Activated naive CD4-positive, alpha-beta T cell treated with anti-CD3 and anti-CD28 coated beads, Interleukin-2, amount 50 U/mL, for 24 hours (primary cell): ENCODE results near the gene PARN.

Experiments
- H3K27ac Mint-ChIP-seq: one replicate; pipeline ENCODE4 v1.8.0; 2021; ENCODE audit warnings: mild to moderate bottlenecking, mixed read lengths
- H3K27me3 Mint-ChIP-seq: one replicate; pipeline ENCODE4 v1.8.0; 2021; ENCODE audit warnings: mixed read lengths
- H3K36me3 Mint-ChIP-seq: one replicate; pipeline ENCODE4 v1.8.0; 2021; ENCODE audit warnings: mixed read lengths
- H3K4me1 Mint-ChIP-seq: one replicate; pipeline ENCODE4 v1.8.0; 2021; ENCODE audit warnings: mixed read lengths
- H3K4me3 Mint-ChIP-seq: one replicate; pipeline ENCODE4 v1.8.0; 2021; ENCODE audit warnings: mild to moderate bottlenecking, mixed read lengths
- H3K9me3 Mint-ChIP-seq: one replicate; pipeline ENCODE4 v1.8.0; 2021; ENCODE audit warnings: mixed read lengths

The PARN gene

DNA sequence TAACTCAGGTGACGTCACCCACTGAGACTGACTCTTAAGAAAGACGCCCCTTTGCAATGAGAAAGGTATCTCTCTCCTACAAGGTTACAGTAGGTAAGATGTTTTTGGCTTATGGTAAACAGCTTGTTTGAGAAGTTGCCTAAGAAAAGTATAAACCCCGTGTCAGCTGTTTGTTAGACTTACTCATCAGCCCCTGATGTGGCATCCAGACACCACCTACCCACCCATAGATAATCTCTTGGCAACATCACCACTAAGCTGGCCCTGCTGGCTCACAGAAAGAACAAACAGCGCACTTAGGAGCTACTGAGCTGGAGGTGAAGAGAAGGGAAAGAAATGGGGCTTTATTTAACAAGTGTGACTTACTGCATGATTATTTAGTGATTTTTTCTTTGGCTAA, 121.0 kb downstream of the PARN start:
- Mint-ChIP-seq H3K4me1 (peaks cover 21% of the 10 kb centered on the region), H3K36me3 (peaks cover 2% of the 10 kb centered on the region), H3K4me3 (no peak overlapping the region), H3K27ac (no peak overlapping the region), H3K27me3 (no peaks in the 10 kb centered on the region), H3K9me3 (no peaks in the 10 kb centered on the region)

DNA sequence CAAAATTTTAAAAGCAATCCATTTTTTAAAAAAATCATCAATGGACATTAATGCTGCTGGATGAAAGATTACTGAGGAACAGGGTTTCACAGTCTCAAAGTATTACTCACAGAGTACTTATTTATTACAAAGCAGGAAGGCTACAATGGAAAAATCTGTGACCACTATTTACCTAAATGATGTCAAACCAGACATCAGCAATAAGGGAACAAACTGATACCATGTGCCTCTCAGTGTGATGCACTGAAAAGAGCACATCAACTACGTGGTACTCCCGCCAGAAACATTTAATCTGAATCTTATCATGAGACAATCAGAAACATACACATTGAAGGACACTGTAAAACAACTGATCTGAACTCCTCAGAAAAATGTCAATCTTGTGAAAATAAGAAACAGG, 124.2 kb downstream of the PARN start:
- Mint-ChIP-seq H3K36me3 (no peaks in the 10 kb centered on the region), H3K4me1 (peaks cover 22% of the 10 kb centered on the region), H3K27ac (no peak overlapping the region), H3K27me3 (no peaks in the 10 kb centered on the region), H3K4me3 (no peak overlapping the region), H3K9me3 (no peaks in the 10 kb centered on the region)

DNA sequence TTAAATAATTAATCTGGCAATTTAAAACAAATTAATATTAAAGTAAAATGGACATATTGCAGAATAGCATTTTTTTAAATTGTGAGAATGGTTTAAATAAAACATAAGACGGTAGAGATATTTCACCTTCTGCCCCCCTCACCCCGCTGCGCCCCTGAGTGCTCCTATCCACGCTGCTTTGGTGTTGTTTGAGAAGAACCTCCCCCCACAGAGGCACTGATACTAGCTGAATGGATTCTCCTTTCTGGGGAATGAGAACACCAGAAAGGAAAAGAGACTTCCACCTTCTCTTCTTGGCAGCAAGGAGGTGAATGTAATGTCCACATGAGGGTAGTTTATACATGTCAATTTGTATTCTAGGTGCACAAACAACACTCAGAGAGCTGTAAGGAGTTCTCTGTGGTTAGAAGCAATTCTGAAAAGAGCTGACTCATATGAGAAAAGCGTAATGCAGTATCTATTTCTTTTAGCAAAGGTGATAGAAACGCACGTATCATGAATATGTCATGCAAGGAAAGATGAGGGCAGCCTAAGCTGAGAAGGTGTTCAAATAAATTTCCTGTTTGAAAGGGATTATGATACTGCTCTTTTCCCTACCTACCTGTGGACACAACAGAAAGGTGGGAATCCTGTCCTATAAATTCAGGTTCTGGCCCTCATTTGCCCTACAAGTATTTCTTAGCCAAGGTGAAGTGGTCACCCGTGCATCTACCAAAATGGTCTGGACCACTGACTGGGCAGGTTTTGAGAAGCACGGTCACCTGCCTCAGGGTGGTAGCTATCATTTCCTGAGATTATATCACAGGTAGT, 126.9 kb downstream of the PARN start:
- Mint-ChIP-seq H3K9me3 (no peaks in the 10 kb centered on the region), H3K4me1 (peaks cover 26% of the 10 kb centered on the region), H3K4me3 (no peak overlapping the region), H3K27ac (no peak overlapping the region), H3K36me3 (peaks cover 6% of the 10 kb centered on the region), H3K27me3 (no peaks in the 10 kb centered on the region)

DNA sequence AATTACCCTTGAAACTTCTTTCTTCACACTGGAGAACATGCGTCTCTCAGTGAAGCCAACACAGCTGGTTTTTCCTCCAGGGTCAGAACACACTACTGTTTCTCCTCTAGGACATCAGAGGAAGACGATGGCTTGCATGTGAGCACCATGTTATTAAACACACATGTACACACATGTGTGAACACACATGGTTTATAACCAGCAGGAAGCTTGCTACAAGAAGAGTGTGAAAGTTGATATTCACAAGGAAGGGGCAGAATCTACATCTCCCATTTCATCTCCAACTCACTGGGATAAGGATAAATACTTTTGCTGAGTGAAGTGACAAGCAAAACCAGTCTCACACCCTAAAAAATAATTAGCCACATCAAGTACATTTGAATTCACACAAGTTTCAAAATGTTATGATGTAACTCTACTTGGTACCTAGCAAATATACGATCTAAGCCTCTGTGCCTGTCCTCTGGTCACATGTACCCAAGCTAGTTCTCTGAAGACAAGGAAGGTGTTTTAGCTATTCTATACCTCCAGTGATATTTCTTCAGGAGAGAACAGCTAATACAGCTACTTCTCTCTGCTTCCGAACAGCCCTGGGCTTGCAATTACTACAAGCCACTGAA, 127.7 kb downstream of the PARN start:
- H3K9me3 Mint-ChIP-seq, result no peaks in the 10 kb centered on the region
- no peak overlapping the region for H3K4me3 Mint-ChIP-seq
- peaks cover 6% of the 10 kb centered on the region for H3K36me3 Mint-ChIP-seq
- no peak overlapping the region for H3K27ac Mint-ChIP-seq
- peaks cover 26% of the 10 kb centered on the region for H3K4me1 Mint-ChIP-seq
- no peaks in the 10 kb centered on the region for H3K27me3 Mint-ChIP-seq

DNA sequence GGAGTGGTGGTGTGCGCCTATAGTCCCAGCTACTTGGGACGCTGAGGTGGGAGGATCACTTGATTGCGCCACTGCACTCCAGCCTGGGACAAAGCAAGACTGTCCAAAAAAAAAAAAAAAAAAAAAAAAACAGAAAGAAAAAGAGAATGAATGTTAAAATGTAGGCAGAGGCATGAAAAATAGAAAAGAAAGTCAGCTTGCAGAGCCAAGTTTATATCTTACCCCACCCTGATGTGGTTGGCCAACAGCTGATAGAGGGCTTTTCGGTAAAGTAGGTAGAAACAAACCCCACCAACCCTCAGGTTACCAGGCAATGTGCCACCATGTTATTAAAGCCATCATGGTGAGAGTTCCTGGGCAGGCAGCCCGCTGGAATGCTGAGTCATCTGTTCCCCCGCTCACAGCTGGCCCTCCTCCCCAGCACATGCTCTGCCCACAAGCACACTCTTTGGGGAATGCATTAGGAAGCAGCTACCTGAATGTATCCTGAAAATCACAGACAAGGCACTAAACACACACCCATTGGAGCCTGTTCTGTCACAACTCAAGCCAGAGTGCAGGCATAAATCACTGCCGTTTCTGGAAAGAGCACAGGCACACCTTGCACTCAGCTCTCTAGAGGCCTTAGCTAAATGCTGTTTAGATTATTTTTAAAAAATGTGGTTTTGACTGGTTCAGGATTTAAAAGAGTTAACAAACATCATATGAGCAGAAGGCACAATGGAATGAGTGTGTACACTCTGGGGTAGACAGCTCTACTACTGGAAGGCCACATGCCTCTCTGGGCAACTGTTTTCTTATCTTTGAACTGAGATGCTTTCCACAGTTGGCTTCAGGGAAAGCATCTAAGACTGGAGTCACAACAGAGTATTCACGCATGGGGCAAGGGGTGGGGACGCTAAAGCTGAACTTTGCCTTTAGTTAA, 128.5 kb downstream of the PARN start:
- H3K36me3 Mint-ChIP-seq, result peaks cover 9% of the 10 kb centered on the region
- no peak overlapping the region for H3K27ac Mint-ChIP-seq
- H3K4me1 Mint-ChIP-seq, result peaks cover 30% of the 10 kb centered on the region
- no peaks in the 10 kb centered on the region for H3K9me3 Mint-ChIP-seq
- H3K27me3 Mint-ChIP-seq, result no peaks in the 10 kb centered on the region
- H3K4me3 Mint-ChIP-seq, result no peak overlapping the region

DNA sequence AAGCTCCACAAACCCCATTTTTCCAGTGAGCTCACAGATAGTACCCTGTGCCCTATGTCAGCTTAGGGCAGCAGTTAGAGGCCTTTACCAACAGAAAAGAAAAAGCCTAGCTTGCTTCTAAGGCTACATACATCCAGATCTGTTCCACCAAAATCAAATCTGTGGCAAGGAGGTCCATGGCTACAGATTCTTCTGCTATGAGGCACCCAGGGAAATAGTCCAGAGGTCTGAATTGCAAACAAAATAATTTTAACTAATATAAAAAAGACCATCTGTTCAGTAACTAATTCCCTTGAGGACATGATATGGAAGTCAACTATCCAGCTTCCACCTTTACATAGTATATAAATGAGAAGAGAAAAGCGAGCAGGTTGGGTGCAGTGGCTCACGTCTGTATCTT, 129.3 kb downstream of the PARN start:
- Mint-ChIP-seq H3K4me1 (peaks cover 35% of the 10 kb centered on the region), H3K27me3 (no peaks in the 10 kb centered on the region), H3K4me3 (no peak overlapping the region), H3K27ac (no peak overlapping the region), H3K9me3 (no peaks in the 10 kb centered on the region), H3K36me3 (peaks cover 9% of the 10 kb centered on the region)

DNA sequence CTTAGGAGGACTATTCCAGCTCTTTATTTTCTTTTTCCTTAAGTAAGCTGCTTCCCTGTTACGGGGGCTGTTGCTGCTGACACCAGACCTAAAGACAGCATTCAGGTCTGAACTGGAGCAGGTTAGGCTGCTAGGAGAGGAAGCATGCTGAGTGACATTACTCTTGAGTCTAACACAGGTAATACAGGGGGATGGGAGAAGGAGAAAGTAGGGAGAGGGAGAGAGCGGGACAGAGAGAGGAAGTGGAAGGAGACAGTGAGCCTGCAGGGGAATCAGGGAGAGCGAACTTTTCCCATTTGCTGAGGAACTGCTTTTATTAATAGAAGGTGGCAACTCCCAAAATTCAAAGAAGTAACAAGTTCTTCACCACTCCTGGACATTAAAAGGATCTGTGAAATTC, 130.9 kb downstream of the PARN start:
- no peak overlapping the region for H3K4me3 Mint-ChIP-seq
- H3K27me3 Mint-ChIP-seq, result no peaks in the 10 kb centered on the region
- peaks cover 10% of the 10 kb centered on the region for H3K36me3 Mint-ChIP-seq
- peak overlapping the region; percentile 76 for H3K27ac Mint-ChIP-seq
- no peaks in the 10 kb centered on the region for H3K9me3 Mint-ChIP-seq
- H3K4me1 Mint-ChIP-seq, result peaks cover 41% of the 10 kb centered on the region

DNA sequence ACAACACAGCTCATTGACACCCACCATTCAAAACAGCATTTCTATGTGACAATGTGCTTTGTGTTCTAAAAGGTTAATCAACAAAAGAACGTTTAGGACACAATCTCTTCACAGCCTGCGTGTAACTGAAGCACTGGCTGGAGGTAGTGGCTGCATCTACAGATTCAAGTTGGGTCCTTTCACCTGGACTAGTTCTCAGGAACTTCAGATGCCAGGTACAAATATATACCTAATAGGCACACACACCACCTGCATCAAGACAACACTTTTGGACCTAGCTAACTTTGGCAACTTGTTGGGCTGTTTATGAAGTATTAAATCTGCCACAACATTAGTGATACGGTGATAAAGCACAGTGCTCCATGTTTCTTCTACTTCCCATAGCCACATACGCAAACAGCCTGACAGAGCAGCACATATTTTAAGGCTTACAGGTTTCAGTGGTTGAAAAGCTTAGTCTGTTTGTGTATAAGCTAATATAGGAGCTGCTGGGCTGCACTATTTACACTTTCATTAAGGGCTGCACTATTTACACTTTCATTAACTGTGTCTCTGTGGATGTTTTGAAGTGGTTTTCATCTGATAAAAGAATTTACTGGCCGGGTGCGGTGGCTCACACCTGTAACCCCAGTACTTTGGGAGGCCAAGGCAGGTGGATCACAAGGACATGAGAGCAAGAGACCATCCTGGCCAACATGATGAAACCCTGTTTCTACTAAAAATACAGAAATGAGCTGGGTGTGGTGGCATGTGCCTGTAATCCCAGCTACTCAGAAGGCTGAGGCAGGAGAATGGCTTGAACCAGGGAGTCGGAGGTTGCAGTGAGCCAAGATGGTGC, 132.6 kb downstream of the PARN start:
- Mint-ChIP-seq H3K4me1 (peaks cover 47% of the 10 kb centered on the region), H3K27me3 (no peaks in the 10 kb centered on the region), H3K9me3 (no peaks in the 10 kb centered on the region), H3K4me3 (no peak overlapping the region), H3K27ac (no peak overlapping the region), H3K36me3 (peaks cover 10% of the 10 kb centered on the region)

DNA sequence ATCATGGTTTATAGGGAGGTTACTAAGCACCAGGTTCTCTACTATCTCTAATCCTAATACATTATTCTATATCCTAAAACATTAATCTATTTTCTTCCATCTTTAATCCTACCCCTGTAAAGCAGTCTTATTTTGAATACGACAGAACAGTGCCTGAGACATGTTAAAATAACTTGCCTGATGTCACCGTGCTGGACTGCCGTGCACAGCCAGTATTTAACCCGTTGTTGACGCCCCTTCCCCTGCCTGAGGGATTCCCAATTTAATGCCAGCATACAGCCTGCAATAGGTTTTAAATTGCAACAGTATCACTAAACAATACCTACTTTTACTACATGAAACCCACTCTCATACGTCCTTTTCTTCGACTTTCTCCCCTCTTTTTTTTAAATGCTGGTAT, 133.3 kb downstream of the PARN start:
- H3K27ac Mint-ChIP-seq, result no peak overlapping the region
- peaks cover 10% of the 10 kb centered on the region for H3K36me3 Mint-ChIP-seq
- H3K4me3 Mint-ChIP-seq, result no peak overlapping the region
- H3K9me3 Mint-ChIP-seq, result no peaks in the 10 kb centered on the region
- no peaks in the 10 kb centered on the region for H3K27me3 Mint-ChIP-seq
- peaks cover 50% of the 10 kb centered on the region for H3K4me1 Mint-ChIP-seq

DNA sequence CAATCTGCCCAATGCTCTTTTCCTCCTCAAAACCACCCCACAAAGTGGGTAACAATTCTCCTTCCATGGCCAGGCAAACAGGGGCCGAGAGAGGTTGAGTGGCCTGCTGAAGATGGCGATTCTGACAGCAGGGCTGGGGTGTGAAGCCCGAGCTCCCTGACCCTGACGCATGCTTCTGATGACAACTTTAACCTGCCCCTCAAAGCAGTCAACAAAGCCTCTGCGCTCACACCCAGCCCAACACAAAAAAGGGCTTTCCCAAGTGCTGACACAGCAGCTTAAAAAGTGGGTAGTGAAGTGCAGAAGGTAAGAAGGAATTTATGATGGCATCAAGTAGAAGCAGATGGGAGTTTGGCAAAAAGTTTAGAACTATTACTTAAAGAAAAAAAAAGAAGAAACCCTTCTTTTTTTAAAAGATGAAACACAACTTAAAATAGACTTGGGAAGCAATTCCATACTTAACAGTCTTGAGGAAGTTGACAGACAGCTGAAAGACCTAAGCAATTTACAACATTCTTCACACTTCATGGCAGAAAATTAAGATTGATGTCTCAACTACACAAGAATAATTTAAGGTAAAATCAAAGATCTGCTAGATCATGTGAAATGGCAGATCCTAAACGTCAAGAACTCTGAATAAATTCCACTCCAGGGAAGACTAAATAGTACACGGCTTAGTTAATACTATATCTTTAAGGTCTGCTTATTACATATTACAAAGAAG, 133.9 kb downstream of the PARN start:
- Mint-ChIP-seq H3K36me3 (peaks cover 10% of the 10 kb centered on the region), H3K27me3 (no peaks in the 10 kb centered on the region), H3K9me3 (no peaks in the 10 kb centered on the region), H3K4me3 (no peak overlapping the region), H3K4me1 (peaks cover 54% of the 10 kb centered on the region), H3K27ac (no peak overlapping the region)

DNA sequence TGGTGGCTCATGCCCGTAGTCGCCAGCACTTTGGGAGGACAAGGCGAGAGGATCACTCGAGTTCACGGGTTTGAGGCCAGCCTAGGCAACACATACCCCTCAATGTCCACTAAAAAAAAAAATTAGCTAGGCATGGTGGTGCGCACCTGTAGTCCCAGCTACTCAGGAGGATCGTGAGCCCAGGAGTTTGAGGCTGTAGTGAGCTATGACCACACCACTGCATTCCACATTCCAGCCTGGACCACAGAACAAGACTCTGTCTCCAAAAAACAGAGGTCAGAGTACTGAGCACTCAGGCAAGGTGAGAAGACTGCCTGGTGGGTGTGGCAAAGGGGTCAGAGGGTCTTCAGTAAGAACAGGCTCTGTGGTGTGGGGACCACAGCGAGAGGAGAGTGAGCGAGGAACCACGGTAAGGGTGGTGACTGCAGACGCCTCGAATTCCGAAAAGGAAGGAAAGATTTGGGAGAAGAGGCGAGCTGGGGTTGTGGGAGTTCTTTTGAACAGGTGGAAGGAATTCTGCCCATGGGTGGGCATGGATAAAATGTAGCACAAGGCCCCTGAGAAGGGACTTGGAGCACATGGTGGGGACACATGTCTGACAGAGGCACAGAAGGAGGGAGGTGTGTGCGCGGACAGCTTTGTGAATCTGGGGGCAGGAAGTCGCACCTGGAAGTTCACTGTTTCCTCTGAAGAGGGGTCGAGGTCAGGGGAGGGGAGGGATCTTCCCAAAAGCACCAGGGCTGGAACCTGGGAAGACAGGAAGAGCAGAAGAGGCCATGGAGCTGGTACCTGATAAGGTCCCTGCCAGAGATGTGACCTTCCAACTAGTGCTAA, 134.6 kb downstream of the PARN start:
- H3K4me3 Mint-ChIP-seq, result no peak overlapping the region
- H3K27me3 Mint-ChIP-seq, result no peaks in the 10 kb centered on the region
- no peak overlapping the region for H3K27ac Mint-ChIP-seq
- H3K4me1 Mint-ChIP-seq, result peaks cover 58% of the 10 kb centered on the region
- no peaks in the 10 kb centered on the region for H3K9me3 Mint-ChIP-seq
- peaks cover 10% of the 10 kb centered on the region for H3K36me3 Mint-ChIP-seq

DNA sequence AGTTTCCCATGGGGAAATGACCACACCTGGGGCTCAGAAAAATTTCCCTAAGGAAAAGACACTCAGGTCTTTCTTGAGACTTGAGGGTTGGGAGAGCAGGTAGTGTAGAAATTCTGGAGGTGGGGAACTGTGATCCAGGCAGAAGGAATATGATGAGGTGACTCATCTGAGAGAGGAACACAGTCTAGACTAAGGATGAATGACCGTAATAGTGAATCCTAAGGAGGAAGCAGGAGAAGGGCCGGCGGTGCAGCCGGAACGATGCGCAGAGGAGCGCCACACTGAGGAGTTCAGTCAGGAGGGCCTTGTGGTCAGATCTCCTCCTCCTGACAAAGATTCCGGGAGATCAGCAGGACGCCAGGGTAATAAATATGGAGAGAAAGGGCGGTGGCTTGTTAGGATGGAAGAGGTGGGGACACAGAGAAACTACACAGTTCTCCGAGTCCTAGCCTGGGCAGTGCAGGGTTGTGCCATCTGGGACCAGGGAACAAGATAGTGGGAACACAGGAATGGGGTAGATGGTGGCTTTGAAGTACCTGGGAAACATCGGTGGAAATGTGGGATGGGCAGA, 135.6 kb downstream of the PARN start:
- no peak overlapping the region for H3K4me3 Mint-ChIP-seq
- H3K36me3 Mint-ChIP-seq, result peaks cover 10% of the 10 kb centered on the region
- no peaks in the 10 kb centered on the region for H3K27me3 Mint-ChIP-seq
- peaks cover 59% of the 10 kb centered on the region for H3K4me1 Mint-ChIP-seq
- no peak overlapping the region for H3K27ac Mint-ChIP-seq
- H3K9me3 Mint-ChIP-seq, result no peaks in the 10 kb centered on the region

DNA sequence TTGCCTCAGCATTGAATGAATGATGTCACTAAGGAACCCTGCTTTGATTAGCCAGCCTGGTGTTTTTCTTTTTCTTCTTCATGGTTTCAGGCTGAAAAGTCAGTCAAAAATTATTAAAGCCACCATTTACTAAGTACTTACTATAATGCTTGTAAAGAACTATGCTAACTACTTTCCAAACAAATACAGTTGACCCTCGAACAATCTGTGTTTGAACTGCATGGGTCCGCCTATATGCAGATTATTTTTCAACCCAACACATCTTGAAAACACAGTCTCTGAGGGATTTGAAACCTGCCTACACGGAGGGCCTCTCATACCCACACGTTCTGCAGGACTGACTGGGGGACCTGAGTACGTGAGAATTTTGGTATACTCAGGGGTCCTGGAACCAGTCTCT, 136.3 kb downstream of the PARN start:
- Mint-ChIP-seq H3K36me3 (peaks cover 7% of the 10 kb centered on the region), H3K9me3 (no peaks in the 10 kb centered on the region), H3K4me3 (no peak overlapping the region), H3K4me1 (peaks cover 59% of the 10 kb centered on the region), H3K27me3 (no peaks in the 10 kb centered on the region), H3K27ac (no peak overlapping the region)

DNA sequence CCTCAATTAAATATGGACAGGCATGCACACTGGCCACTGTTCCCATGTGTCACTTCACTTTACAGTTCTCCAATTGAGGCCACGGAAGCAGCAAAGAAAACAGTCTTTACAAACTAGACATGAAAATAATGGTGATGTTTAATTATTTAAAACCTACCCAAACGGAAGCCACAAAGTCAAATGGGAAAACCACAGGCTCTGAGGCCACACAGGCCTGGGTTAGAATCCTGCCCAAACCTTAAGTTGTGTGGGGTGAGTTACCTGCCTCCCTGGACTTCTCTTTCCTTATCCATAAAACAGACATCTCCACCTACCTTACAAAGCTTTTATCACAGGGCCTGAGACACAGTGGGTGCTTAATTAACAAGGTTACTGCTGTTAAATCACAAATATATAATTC, 137.4 kb downstream of the PARN start:
- H3K9me3 Mint-ChIP-seq, result no peaks in the 10 kb centered on the region
- H3K27me3 Mint-ChIP-seq, result no peaks in the 10 kb centered on the region
- no peak overlapping the region for H3K27ac Mint-ChIP-seq
- peaks cover 4% of the 10 kb centered on the region for H3K36me3 Mint-ChIP-seq
- H3K4me1 Mint-ChIP-seq, result peaks cover 66% of the 10 kb centered on the region
- H3K4me3 Mint-ChIP-seq, result no peak overlapping the region
